GM19240 (cell line): ENCODE results near the gene SHISAL1.
"Not testable (repeated sequence)": the region's sequence is repeated elsewhere in the genome, so short reads cannot be mapped to it uniquely, and the experiment has no call there.

Experiments used
- DNase-seq: peaks from one replicate; pipeline ENCODE4 v3.0.0; 2011; ENCODE audit warnings: low spot score; ENCODE audit not compliant: insufficient read length

SHISAL1 gene

GRCh38 chr22:44261164-44261860, 51.4 kb downstream of the SHISAL1 start:
- no peak for DNase-seq

GRCh38 chr22:44260216-44261035, 52.3 kb downstream of the SHISAL1 start:
- no peak for DNase-seq

- no peak for DNase-seq
Observed at GRCh38 chr22:44259366-44260215, 53.2 kb downstream of the SHISAL1 start.

- DNase-seq: no peak
Observed at GRCh38 chr22:44256556-44257485, 55.9 kb downstream of the SHISAL1 start.

- no peak for DNase-seq
Observed at GRCh38 chr22:44256085-44256484, 56.7 kb downstream of the SHISAL1 start.

- DNase-seq: no peak
Observed at GRCh38 chr22:44254811-44255210, 57.9 kb downstream of the SHISAL1 start.

GRCh38 chr22:44249376-44250147, 63.2 kb downstream of the SHISAL1 start:
- no peak for DNase-seq

- no peak for DNase-seq
Observed at GRCh38 chr22:44248926-44249325, 63.8 kb downstream of the SHISAL1 start.

GRCh38 chr22:44247923-44248892, 64.5 kb downstream of the SHISAL1 start:
- no peak for DNase-seq

- DNase-seq: no peak
Observed at GRCh38 chr22:44247346-44247745, 65.4 kb downstream of the SHISAL1 start.

GRCh38 chr22:44246615-44247326, 66.0 kb downstream of the SHISAL1 start:
- no peak for DNase-seq

GRCh38 chr22:44245867-44246266, 66.9 kb downstream of the SHISAL1 start:
- no peak for DNase-seq

- DNase-seq: no peak
Observed at GRCh38 chr22:44245438-44245837, 67.3 kb downstream of the SHISAL1 start.

- DNase-seq: no peak
Observed at GRCh38 chr22:44244265-44244822, 68.4 kb downstream of the SHISAL1 start.

- DNase-seq: no peak
Observed at GRCh38 chr22:44243761-44244160, 69.0 kb downstream of the SHISAL1 start.

GRCh38 chr22:44242946-44243724, 69.6 kb downstream of the SHISAL1 start:
- no peak for DNase-seq

GRCh38 chr22:44241121-44241520, 71.6 kb downstream of the SHISAL1 start:
- not testable (repeated sequence) for DNase-seq
